ENCODE results near the gene SERGEF.

GRCh38 chr11:17791144-17791543, 221.7 kb downstream of the SERGEF start:
- TF ChIP-seq POLR2A (IDR thresholded peaks at IDR 0.05; ENCODE audit: low read depth, low read length) (no peak), POLR2AphosphoS5 (IDR thresholded peaks at IDR 0.05; ENCODE audit: low read depth, low read length) (no peak), SPI1 (IDR thresholded peaks at IDR 0.05; ENCODE audit: low read depth, low read length) (no peak)
